Activated T-cell treated with anti-CD3 and anti-CD28 coated beads, Interleukin-2, amount 50 U/mL, for 72 hours (primary cell): ENCODE results near the gene NR5A1. TPM values are rescaled to one million over a fixed set of nuclear protein-coding genes. Genes with fewer than 3 reads are reported as not detected.

Experiments
- ATAC-seq, 2 donors: fragments of 150-1000 bp; cut with Tn5 transposase; replicated peaks in 1 of 2; 2 replicates each; pipeline ENCODE4 v1.10.0; 2021; ENCODE audit warnings: moderate library complexity in 2 of 2, mild to moderate bottlenecking in 1 of 2
- DNase-seq, 2 donors: peaks; one replicate each; pipeline ENCODE4 v3.0.0; 2021 to 2022; ENCODE audit warnings: mixed read lengths in 1 of 2
- H3K27ac Mint-ChIP-seq: one replicate; pipeline ENCODE4 v1.8.0; 2022; ENCODE audit warnings: mild to moderate bottlenecking, moderate library complexity, mixed read lengths
- H3K27me3 Mint-ChIP-seq: one replicate; pipeline ENCODE4 v1.8.0; 2022; ENCODE audit warnings: low read depth, mixed read lengths
- H3K36me3 Mint-ChIP-seq, 2 donors: one replicate each; pipeline ENCODE4 v1.8.0; 2022; ENCODE audit warnings: mixed read lengths in 2 of 2, mild to moderate bottlenecking in 1 of 2; ENCODE audit not compliant: insufficient read depth in 2 of 2
- H3K4me1 Mint-ChIP-seq: one replicate; pipeline ENCODE4 v1.8.0; 2022; ENCODE audit warnings: low read depth, mixed read lengths
- H3K4me3 Mint-ChIP-seq, 2 donors: one replicate each; pipeline ENCODE4 v1.8.0; 2022; ENCODE audit warnings: mild to moderate bottlenecking in 2 of 2, mixed read lengths in 2 of 2, moderate library complexity in 2 of 2
- H3K9me3 Mint-ChIP-seq, 2 donors: one replicate each; pipeline ENCODE4 v1.8.0; 2022; ENCODE audit warnings: mixed read lengths in 2 of 2
- total RNA-seq, 2 donors: library from RNA; stranded (reverse); gene quantifications; one replicate each; pipeline ENCODE4 v1.2.3, GENCODE V29; 2022

NR5A1 gene
- total RNA-seq, 2 donors from 2014 or later, result 0.07 TPM; not detected in 1

DNA sequence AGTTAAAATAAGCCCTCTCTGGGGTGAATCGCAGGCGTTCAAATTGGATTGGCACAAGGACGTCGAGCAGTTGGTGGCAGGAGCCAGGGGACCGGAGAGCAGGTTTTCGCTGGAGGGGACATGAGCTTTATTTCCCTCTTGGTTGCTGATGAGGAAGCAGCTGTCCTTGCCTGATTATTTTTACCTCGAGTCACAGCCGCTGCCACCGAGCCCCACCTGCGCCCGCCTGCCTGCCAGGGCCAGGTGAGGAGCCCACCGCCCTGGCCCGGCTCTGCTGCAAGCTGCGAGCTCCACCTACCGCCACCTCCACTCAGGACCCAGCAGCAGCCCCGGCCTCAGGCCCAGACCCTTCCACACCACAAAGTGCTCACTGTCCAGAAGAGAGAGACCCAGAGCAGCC is 65.9 kb downstream of the NR5A1 start:
- no peak overlapping the region for H3K27ac Mint-ChIP-seq
- no peak for DNase-seq
- H3K4me3 Mint-ChIP-seq, result no peak overlapping the region
- H3K9me3 Mint-ChIP-seq, result no peaks in the 10 kb centered on the region
- H3K27me3 Mint-ChIP-seq, result peaks cover 29% of the 10 kb centered on the region
- no peaks in the 10 kb centered on the region for H3K4me1 Mint-ChIP-seq
- ATAC-seq, result no peak
- no peaks in the 10 kb centered on the region for H3K36me3 Mint-ChIP-seq

DNA sequence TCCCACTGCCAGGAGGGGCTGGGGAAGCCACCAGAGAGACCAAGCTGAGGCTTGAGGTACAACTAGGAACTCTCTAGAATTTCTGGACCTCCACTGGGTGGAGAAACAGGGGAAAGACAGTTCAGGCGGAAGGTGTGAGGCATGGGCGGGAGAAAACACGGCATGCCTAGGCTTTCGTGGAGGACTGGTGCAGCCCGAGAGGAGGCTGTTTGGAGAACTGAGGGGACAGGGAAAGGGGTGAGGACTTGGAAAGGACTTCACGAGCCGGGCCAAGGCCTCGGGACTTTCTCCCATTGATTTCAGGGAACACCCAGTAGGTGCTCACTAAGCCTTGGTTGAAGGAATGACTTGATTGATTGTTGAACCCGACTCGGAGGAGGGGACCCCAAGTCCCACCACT is 66.4 kb downstream of the NR5A1 start:
- DNase-seq, result no peak
- Mint-ChIP-seq H3K9me3 (no peaks in the 10 kb centered on the region), H3K4me1 (no peaks in the 10 kb centered on the region), H3K4me3 (no peak overlapping the region), H3K27ac (no peak overlapping the region), H3K27me3 (peaks cover 29% of the 10 kb centered on the region), H3K36me3 (no peaks in the 10 kb centered on the region)
- ATAC-seq, result no peak

DNA sequence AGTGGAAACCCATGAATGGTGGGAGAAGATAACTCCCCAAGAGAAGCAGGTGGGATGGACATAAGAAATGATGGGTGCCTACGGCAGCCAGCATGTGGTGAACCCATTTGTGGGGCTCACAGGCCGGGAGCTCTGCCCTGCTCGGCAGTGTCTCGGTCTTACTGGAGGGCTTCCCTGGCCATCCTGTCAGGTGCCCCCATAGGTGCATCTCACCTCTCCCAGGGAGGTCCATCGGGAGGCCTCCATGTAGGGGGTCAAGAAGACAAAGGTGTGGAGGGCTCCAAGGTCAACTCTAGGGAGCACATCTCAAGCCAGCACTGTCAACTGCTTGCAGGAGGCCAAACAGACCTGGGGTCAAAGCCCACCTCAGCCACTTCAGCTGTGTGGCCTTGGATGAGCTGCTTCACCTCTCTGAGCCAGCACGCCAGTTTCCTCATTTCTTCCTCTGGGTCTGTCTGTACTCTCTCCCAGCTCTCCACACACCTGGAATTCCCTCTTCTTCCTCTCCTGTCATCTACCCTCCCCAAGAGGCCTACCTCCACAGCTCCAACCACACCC is 67.4 kb downstream of the NR5A1 start:
- Mint-ChIP-seq H3K27ac (no peak overlapping the region), H3K4me1 (no peaks in the 10 kb centered on the region), H3K4me3 (no peak overlapping the region), H3K27me3 (peaks cover 29% of the 10 kb centered on the region), H3K36me3 (no peaks in the 10 kb centered on the region), H3K9me3 (no peaks in the 10 kb centered on the region)
- no peak for ATAC-seq
- no peak for DNase-seq

DNA sequence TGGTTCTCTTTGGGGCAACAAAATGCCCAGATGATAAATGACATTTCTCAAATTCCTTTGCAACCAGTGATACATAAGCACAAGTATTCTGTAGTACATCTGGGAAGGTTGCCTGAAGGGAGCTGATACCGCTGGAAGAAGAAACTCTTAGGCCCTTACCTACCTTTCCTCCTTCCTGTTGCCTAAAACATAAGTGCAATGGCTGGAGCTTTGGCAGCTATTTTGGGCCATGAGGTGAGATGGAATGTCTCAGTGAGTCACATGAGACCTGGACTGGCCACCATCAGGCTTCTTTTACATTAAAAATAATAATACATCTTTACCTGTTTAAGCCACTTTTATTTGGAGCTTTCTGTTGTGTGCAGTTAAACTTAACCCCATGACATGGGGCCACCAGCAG is 68.1 kb downstream of the NR5A1 start:
- H3K36me3 Mint-ChIP-seq, result no peaks in the 10 kb centered on the region
- H3K4me1 Mint-ChIP-seq, result no peaks in the 10 kb centered on the region
- peaks cover 27% of the 10 kb centered on the region for H3K27me3 Mint-ChIP-seq
- no peaks in the 10 kb centered on the region for H3K9me3 Mint-ChIP-seq
- no peak overlapping the region for H3K27ac Mint-ChIP-seq
- DNase-seq, result no peak
- ATAC-seq, result no peak
- no peak overlapping the region for H3K4me3 Mint-ChIP-seq

DNA sequence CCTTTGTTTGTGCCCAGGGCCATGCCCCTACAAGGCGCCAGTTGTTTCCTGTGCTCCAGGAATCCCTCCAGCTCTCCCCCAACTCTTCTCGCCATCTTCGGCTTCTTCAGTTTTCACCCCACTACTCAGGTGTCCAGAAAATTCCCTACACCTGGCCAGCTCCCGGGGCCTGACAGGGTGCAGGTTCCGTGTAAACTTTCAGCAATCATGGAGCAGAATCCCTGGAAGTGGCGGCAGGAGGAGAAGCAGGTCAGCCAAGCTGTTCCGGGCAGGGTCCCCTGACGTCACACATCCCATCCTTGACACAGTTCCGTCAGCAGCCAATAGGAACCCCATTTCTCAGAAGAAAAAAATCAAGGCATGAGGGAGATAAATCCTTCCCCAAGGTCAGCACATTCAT is 69.1 kb downstream of the NR5A1 start:
- DNase-seq, result no peak

DNA sequence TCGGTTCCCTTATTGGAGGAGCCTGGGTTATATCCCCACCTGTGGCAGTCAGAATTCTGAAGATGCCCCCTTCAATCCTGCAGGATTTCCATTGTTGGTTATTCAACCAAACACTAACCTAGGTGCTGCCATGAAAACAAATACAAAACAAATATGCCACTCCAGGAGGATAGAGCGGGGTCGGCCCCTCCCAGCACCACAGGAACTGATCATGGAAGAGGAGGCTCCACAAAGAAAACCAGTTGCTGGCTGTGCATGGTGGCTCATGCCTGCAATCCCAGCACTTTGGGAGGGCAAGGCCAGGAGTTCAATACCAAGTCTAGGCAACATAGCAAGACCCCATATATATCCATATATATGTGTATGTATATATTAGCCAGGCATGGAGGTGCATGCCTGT is 70.1 kb downstream of the NR5A1 start:
- Mint-ChIP-seq H3K36me3 (no peaks in the 10 kb centered on the region), H3K9me3 (no peaks in the 10 kb centered on the region), H3K4me3 (no peak overlapping the region), H3K27ac (no peak overlapping the region), H3K27me3 (peaks cover 30% of the 10 kb centered on the region), H3K4me1 (no peaks in the 10 kb centered on the region)
- DNase-seq (no peak), ATAC-seq (no peak)

More for the DNA sequence above, 69.1 kb downstream of the NR5A1 start:
- Mint-ChIP-seq H3K4me3 (no peak overlapping the region), H3K27ac (no peak overlapping the region), H3K36me3 (no peaks in the 10 kb centered on the region), H3K27me3 (peaks cover 23% of the 10 kb centered on the region), H3K4me1 (no peaks in the 10 kb centered on the region), H3K9me3 (no peaks in the 10 kb centered on the region)
- ATAC-seq, result no peak

DNA sequence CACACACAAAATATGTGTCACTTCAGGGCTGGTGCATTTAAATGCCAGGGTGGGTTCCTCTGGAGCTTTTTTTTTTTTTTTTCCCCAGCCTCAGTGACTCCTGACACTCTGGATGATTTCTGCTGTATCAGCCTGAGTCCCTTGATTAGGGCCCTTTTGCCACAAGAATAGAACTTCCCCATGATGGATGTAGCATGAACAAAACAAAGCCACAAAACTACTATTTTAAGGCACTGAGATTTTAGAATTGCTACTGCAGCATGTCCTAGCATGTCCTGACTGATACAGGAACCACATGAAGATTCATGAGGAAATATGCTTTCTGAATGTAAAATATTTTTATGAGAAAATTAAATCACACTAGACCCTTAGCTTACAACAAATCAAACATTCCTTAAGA is 70.9 kb downstream of the NR5A1 start:
- Mint-ChIP-seq H3K36me3 (no peaks in the 10 kb centered on the region), H3K9me3 (no peaks in the 10 kb centered on the region), H3K4me3 (no peak overlapping the region), H3K27ac (no peak overlapping the region), H3K4me1 (no peaks in the 10 kb centered on the region), H3K27me3 (peaks cover 22% of the 10 kb centered on the region)
- no peak for DNase-seq
- ATAC-seq, result no peak

Other genes with a start within 250 kb of the NR5A1 start
- 1 to 10 TPM; 8.1 to 8.5 TPM for gene NEK6, start 249.4 kb downstream of the NR5A1 start, total RNA-seq
- 100 to 1,000 TPM; 120 to 126 TPM for gene PSMB7, start 92.0 kb downstream of the NR5A1 start, total RNA-seq
- not detected for gene ADGRD2, start 56.9 kb downstream of the NR5A1 start, total RNA-seq